CD4-positive, alpha-beta T cell treated with Interleukin-6 for 4 hours (primary cell): Measurements from ENCODE around the gene DENND6A.
"Not testable (repeated sequence)": the region's sequence is repeated elsewhere in the genome, so short reads cannot be mapped to it uniquely, and the experiment has no call there.

Source experiments
- DNase-seq: peaks from one replicate; pipeline ENCODE4 v3.0.0-alpha.2; 2020; ENCODE audit warnings: mixed read lengths

The DENND6A gene

DNA sequence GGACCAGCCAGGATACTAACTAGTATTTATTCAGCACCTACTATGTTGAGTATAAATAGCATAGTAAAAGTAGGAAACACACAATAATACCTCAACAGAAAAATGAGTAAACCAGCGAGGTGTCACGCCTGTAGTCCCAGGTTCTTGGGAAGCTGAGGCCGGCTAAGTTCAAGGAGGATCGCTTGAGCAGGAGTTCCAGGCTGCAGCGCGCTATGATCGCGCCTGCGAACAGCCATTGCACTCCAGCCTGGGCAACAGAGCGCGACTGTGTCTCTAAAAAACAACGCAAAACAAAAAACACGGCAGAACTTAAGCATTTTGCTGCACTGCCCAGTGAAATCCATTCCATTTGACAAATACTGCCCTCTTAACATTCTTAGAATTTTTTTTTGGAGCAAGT lies 1.3 kb upstream of the DENND6A start:
- DNase-seq, result no peak

GRCh38 chr3:57692133-57692395 lies 813 bp downstream of the DENND6A start:
- not testable (repeated sequence) for DNase-seq

GRCh38 chr3:57691411-57692132 lies 1.3 kb downstream of the DENND6A start:
- DNase-seq, result no peak

- no peak for DNase-seq
These were observed 3.4 kb downstream of the DENND6A start for GRCh38 chr3:57689367-57690053.

GRCh38 chr3:57688291-57688690 lies 4.6 kb downstream of the DENND6A start:
- no peak for DNase-seq

- no peak for DNase-seq
These were observed 9.6 kb downstream of the DENND6A start for GRCh38 chr3:57683286-57683685.

DNA sequence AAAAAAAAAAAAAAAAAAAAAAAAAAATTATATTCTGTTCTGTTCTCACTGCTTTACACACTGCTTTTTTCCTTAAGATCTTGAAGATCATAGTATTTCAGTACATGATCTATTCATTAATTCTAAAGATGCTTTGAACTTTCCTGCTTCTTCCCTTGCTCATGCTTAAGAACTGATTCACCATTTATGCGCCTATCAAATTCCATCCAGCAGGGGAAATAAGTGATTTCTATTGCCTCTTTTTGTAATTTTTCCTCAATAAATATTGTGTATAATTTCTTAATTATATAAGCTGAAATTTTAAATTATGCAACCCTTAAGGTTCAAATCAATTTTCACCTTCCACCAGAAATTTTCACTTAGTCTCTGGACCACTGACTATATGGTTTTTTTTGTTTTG lies 10.6 kb downstream of the DENND6A start:
- no peak for DNase-seq

DNA sequence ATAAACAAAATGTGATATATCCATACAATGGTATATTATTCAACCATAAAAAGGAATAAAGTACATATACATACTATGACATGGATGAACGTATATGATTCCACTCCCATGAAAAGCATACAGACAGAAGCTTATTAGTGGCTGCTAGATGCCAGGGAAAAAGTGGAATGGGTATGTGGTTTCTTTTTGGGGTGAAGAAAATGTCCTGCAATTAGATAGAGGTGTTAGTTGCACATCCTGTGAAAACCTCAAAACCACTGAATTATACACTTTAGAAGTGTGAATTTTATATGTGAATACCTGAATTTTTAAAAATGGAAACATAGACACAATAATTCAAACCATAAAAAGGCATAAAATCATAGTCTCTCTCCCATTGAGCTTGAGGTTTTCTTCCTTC lies 11.2 kb downstream of the DENND6A start:
- no peak for DNase-seq

DNA sequence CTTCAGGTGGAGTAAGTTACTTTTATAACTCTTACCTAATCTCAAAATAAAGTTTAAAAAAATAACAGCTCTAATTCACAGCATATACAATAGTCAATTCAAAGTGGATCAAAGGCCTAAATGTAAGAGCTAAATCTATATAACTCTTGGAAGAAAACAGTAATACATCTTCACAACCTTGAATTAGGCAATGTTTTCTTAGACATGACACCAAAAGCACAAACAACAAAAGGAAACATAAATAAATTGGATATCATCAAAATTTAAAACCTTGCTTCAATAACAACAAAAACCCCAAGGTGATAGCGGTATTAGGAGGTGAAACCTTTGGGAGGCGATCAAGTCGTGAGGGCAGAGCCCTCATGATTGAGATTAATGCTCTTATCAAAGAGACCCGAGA lies 12.8 kb downstream of the DENND6A start:
- DNase-seq, result no peak

DNA sequence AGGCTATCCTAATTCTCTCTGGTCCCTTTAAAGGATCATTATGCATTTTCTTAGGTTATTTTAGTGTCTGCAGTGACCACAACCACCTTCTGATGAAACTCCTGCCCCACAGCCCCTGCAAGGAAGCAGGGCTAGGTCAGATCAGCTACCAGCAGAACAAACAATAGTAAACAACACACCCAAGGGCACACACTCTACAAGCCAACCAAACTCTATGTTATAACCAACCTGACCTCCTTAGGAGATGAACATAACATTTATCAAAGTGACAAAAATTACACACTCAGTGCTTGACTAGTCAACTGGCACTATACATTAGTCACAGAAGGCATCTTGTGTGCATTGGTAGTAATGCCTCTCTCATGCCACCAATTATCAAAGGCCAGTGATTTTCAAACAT lies 17.3 kb downstream of the DENND6A start:
- DNase-seq, result no peak

DNA sequence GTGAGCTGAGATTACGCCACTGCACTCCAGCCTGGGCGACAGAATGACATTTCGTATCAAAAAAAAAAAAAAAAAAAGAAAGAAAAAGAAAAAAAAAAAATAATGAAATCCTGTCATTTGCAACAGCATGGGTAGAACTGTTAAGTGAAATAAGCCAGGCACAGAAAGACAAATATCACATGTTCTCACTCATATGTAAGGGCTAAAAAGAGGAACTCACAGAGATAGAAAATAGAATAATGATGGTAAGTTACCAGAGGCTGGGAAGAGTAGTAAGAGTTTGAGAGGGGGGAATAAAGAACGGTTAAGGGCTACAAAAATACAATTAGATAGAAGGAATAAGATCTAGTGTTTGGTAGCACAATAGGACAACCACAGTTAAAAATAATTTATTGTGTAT lies 19.7 kb downstream of the DENND6A start:
- DNase-seq, result no peak

DNA sequence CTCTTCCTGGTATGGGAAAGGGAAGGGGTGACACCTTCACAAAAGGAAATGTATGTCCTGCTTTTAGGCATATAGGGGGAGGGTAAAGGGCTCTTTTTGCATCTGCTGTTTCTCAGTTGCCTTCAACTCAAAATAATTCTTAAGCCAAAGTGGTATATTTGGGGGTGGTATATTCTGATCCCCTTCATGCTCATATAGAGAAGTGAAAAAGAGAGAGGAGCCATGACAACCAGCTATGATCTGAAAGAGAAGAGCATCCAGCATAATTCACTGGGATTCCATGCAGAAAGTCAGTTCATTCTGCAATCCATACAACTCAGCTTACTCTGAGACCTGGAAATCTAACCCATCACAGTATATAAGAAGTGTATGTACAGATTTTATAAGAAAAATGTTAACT lies 22.3 kb downstream of the DENND6A start:
- no peak for DNase-seq

DNA sequence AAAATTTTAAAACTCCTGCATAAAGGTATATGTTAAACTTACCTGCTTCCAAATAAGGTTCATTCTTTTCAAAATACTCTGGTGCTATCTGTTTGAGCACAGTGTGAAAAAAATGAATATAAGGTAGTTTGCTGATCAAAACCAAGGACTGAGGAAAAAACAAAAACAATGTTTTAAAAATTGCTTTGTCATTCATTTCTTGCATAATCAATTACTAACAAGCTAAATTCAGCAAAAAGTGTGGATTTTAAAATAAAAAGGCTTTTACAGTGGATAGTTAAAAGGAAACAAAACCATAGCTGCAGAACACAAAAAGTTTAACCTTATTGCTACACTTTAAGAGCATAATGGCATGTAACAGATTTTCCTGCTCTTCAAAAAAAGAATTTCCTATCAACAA lies 31.5 kb downstream of the DENND6A start:
- DNase-seq, result no peak

DNA sequence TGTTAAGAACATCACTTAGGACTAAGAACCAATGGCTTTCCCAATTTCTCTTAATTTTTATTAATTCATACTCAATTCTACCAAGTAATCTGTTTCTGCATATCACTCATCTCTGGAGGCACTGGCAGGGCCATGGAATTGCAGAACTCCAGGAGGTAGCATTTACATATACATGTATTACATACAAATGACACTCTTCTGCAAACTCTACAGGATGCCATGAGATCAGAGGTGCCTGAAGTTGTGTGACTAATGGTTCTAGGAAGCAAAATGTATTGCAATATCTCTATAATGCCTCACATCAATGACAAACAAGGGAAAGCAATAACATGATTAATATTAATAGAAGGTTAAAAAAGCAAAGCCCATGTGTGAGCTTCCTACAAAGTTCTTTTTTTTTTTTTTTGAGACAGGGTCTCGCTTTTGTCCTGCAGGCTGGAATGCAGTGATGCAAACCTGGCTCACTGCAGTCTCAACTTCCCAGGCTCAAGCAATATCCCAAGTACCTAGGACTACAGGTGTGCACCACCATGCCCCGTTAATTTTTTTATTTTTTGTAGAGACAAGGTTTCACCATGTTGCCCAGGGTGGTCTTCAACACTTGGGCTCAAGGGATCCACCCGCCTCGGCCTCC lies 33.0 kb downstream of the DENND6A start:
- no peak for DNase-seq

DNA sequence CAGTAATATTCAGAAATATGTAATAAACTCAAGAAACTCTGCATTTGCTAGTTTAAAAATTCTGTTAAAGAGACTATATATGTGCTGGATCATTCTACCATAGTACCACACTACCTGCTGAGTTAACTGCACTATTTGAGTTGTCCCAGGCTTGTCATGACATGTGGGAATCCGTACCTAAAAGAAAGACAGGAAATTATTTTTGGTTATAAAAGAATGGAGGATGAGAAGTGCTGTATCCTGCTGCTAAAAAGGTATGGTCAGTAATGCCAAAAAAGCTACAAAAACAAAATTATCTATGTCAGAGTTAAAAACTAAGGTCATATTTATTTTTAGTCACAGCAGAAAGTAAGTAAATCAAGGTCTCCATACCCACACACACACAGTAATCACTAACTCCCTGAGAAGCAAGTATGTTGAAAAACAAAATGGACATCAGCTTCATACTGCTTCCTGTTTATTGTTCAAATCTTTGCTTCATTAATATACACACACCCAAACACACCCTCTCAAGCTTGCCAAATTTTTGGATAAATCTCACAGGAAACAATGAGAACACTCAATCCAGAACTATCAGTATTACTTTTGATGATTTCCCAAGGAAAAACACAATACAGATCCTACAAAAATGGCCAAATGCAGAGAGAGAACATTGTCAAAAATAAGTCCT lies 33.7 kb downstream of the DENND6A start:
- DNase-seq, result no peak

GRCh38 chr3:57658536-57658935 lies 34.3 kb downstream of the DENND6A start:
- no peak for DNase-seq

GRCh38 chr3:57655727-57656126 lies 37.1 kb downstream of the DENND6A start:
- no peak for DNase-seq

- DNase-seq, result no peak
These were observed 38.6 kb downstream of the DENND6A start for GRCh38 chr3:57654267-57654666.

DNA sequence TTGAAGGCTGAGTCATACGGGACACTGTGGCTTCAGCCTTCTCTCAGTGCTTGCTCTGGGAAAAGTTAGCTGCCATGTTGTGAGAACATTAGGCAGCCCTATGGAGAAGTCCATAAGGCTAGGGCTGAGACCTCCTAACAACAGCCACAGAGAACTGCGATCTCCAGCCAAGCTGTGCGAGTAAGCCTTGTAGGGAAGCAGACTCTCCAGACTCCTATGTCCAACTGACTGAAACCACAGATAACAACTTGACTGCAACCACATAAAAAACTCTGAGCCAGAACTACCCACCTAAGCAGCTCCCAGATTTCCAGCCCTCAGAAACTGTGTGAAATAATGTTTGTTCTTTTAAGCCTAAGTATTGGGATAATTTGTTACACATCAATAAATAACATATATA lies 40.7 kb downstream of the DENND6A start:
- DNase-seq, result no peak

DNA sequence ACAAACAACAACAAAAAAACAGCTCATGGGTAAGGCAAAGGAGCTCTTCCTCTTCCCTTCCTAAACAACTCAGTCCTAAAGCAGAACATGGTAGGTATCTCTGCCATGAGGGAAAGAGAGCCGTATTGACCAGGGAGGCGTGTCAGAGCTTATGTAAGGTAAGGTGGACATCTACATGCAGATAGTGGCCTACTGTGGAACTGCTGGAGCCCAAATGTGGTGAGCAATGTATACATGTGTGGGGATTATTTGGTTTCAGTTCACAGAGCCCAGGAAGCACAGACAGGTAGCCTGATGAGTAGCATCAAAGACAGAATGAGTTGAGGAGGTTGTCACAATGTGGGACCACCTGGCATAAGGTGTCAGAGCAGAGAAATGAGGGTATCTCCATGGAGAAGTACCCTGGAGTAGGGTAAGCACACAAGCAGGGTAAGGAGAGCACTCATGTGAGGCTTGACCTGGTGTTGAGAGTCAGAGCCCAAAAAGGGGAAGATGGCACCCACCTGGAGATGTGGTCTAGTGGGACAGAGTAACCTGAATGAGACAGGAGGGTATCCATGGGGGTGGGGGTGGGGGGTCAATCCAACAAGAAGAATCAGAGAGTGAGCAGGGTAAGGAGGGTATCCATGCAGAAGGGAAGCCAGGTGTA lies 45.5 kb downstream of the DENND6A start:
- DNase-seq, result no peak

- no peak for DNase-seq
These were observed 46.2 kb downstream of the DENND6A start for GRCh38 chr3:57646723-57647122.

GRCh38 chr3:57644740-57645139 lies 48.1 kb downstream of the DENND6A start:
- DNase-seq, result no peak

DNA sequence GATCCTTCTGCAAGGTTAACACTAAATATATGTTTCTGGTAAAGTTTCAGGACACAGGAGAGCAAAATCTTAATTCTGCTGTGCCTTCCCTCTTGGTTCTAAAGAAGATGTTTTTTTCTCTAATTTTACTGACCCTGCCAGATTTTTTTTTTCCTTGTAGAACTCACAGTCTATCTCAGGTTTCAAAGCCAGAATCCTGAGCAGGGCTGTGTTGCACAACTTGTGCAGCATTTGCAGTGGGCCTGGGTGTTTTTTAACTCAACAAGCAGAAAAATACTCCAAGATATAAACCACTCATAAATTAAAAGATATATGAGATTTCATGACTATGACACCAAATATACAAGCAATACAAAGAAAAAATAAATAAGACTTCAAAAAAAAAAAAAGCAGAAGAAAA lies 55.5 kb downstream of the DENND6A start:
- no peak for DNase-seq
